HG03460 (cell line): ENCODE results near the gene USP38.
"Not testable (repeated sequence)": the region's sequence is repeated elsewhere in the genome, so short reads cannot be mapped to it uniquely, and the experiment has no call there.

Experiments
- ATAC-seq: cut with Tn5 transposase; IDR thresholded peaks from one replicate; pipeline ENCODE4 v1.9.1; 2021; ENCODE audit not compliant: unreplicated experiment

USP38 gene

GRCh38 chr4:143260750-143261149 lies 76.0 kb downstream of the USP38 start:
- ATAC-seq = no peak

- ATAC-seq = no peak
Measured at GRCh38 chr4:143262838-143263237, 78.1 kb downstream of the USP38 start.

GRCh38 chr4:143267690-143268089 lies 83.0 kb downstream of the USP38 start:
- ATAC-seq = not testable (repeated sequence)

GRCh38 chr4:143270256-143270838 lies 85.6 kb downstream of the USP38 start:
- ATAC-seq = no peak
